ENCODE data around the gene ACTR8. TPM values are rescaled to one million over a fixed set of nuclear protein-coding genes. Genes with fewer than 3 reads are reported as not detected.

Gene ACTR8
- total and polyA plus RNA-seq, 2 of the 4 experiments (the other 2 are of a cell fraction), result 20.3 to 31.4 TPM

GRCh38 chr3:53880396-53881345 is 1.3 kb downstream of the ACTR8 start (continued):
- TF ChIP-seq CHD1 (IDR thresholded peaks at IDR 0.05; ENCODE audit: low read depth, low read length) (no peak), RCOR1 (IDR thresholded peaks at IDR 0.05; ENCODE audit: insufficient replicate concordance, low read length) (no peak), MAFK (IDR thresholded peaks at IDR 0.05; ENCODE audit: low read depth, low read length) (no peak)

GRCh38 chr3:53865732-53866499 is 16.0 kb downstream of the ACTR8 start:
- Histone ChIP-seq H3K9me3 (ENCODE audit: control insufficient read depth, insufficient read depth, low read length) (no peaks in the 10 kb centered on the region), H4K20me1 (ENCODE audit: insufficient read depth, low read length) (no peaks in the 10 kb centered on the region), H4K5ac (ENCODE audit: low read depth, low read length) (no peak overlapping the region), H3K23ac (ENCODE audit: low read depth, low read length) (no peak overlapping the region), H3K9ac (ENCODE audit: low read depth, low read length) (no peak overlapping the region), H2AK5ac (ENCODE audit: low read depth, low read length) (no peak overlapping the region), H3K27ac (ENCODE audit: insufficient read depth, low read length) (no peak overlapping the region), H4K8ac (ENCODE audit: low read depth in 2 of 2, low read length in 2 of 2) (no peak overlapping the region), H2BK120ac (ENCODE audit: low read depth, low read length) (no peak overlapping the region), H2BK15ac (ENCODE audit: low read depth, low read length) (no peak overlapping the region), H2AFZ (replicated peaks; ENCODE audit: low read length, poor library complexity) (no peak overlapping the region), H3K18ac (ENCODE audit: low read depth, low read length) (no peak overlapping the region), H2BK5ac (ENCODE audit: low read depth, low read length, poor library complexity, severe bottlenecking) (no peak overlapping the region), H2BK20ac (ENCODE audit: low read depth, low read length) (no peak overlapping the region), H4K91ac (ENCODE audit: insufficient read depth, low read depth, low read length) (no peak overlapping the region), H3K14ac (replicated peaks; ENCODE audit: low read depth, low read length) (no peak overlapping the region), H3K4me1 (ENCODE audit: control insufficient read depth, insufficient read depth, low read length) (no peaks in the 10 kb centered on the region), H3K4me3 (ENCODE audit: insufficient read depth, low read depth, low read length) (no peak overlapping the region), H3K4ac (ENCODE audit: low read depth, low read length) (no peak overlapping the region), H3K9me1 (ENCODE audit: insufficient read depth, low read length) (no peaks in the 10 kb centered on the region), H3K56ac (ENCODE audit: extremely low read depth, insufficient read depth, low read length) (no peak overlapping the region), H3K36me3 (ENCODE audit: control insufficient read depth, insufficient read depth, low read length) (peaks cover 39% of the 10 kb centered on the region), H2AK9ac (replicated peaks; ENCODE audit: low read depth, low read length, poor library complexity) (no peak overlapping the region), H3K27me3 (ENCODE audit: control insufficient read depth, insufficient read depth, low read length) (no peaks in the 10 kb centered on the region), H3K4me2 (ENCODE audit: low read depth, low read length) (no peak overlapping the region), H3K79me1 (ENCODE audit: low read depth in 1 of 2, low read length in 2 of 2) (peaks cover 0 to 2% of the 10 kb centered on the region in 2 experiments; a peak in 1 of 4 replicates)
- DNase-seq (no peak), ATAC-seq (ENCODE audit: low read depth) (no peak)
- WGBS, 2 experiments (ENCODE audit: extremely low coverage in 2 of 2, insufficient read length in 1 of 2), result no CpG with 5 or more reads among the region's 5 CpGs
- in situ Hi-C loops (cut with MboI; ENCODE audit: low sequenced_read_pairs), result no loop called here
- dilution Hi-C loops (cut with HindIII; ENCODE audit: low sequenced_read_pairs, unreplicated experiment), result no loop called here
- ChIA-PET CTCF (no interaction called here), POLR2A (ENCODE audit: unreplicated experiment) (no interaction called here)
- no TSS peak for BruUV-seq (replicated peaks)
- intact Hi-C loops (cut with micrococcal nuclease), result loop anchor here (5.0 kb wide), 1 partner anchor 569 kb away; no protein-coding TSS in a partner anchor
- TF ChIP-seq RFX5 (IDR thresholded peaks at IDR 0.05; ENCODE audit: low read depth, low read length) (no peak), BHLHE40 (IDR thresholded peaks at IDR 0.05; ENCODE audit: low read depth, low read length) (no peak), POLR2A (IDR thresholded peaks at IDR 0.05; ENCODE audit: low read depth, low read length) (no peak), RCOR1 (IDR thresholded peaks at IDR 0.05; ENCODE audit: insufficient replicate concordance, low read length) (no peak), ELK1 (IDR thresholded peaks at IDR 0.05; ENCODE audit: borderline replicate concordance, low read depth, low read length) (no peak), MXI1 (IDR thresholded peaks at IDR 0.05; ENCODE audit: borderline replicate concordance, low read depth, low read length) (no peak), MAZ (IDR thresholded peaks at IDR 0.05; ENCODE audit: borderline replicate concordance, low read depth, low read length) (no peak), RAD21 (IDR thresholded peaks at IDR 0.05; ENCODE audit: low read length) (no peak), CEBPB (IDR thresholded peaks at IDR 0.05; ENCODE audit: low read depth, low read length) (no peak), CHD1 (IDR thresholded peaks at IDR 0.05; ENCODE audit: low read depth, low read length) (no peak), FOS (IDR thresholded peaks at IDR 0.05; ENCODE audit: low read depth, low read length) (no peak), USF2 (IDR thresholded peaks at IDR 0.05; ENCODE audit: low read depth, low read length) (no peak), MAFK (IDR thresholded peaks at IDR 0.05; ENCODE audit: low read depth, low read length) (no peak)
